ENCODE results near the gene SDE2.
"Not testable (repeated sequence)": the region's sequence is repeated elsewhere in the genome, so short reads cannot be mapped to it uniquely, and the experiment has no call there.

Gene SDE2

GRCh38 chr1:225975146-225975545 is 24.0 kb downstream of the SDE2 start:
- not testable (repeated sequence) for DNase-seq (ENCODE audit: low read depth)

- DNase-seq (ENCODE audit: low read depth): no peak
Observed at GRCh38 chr1:225974454-225974853, 24.7 kb downstream of the SDE2 start.

- no peak for DNase-seq (ENCODE audit: low read depth)
Observed at GRCh38 chr1:225973158-225973557, 26.0 kb downstream of the SDE2 start.

- DNase-seq (ENCODE audit: low read depth): no peak
Observed at GRCh38 chr1:225972344-225973152, 26.6 kb downstream of the SDE2 start.

GRCh38 chr1:225970592-225971157 is 28.5 kb downstream of the SDE2 start:
- not testable (repeated sequence) for DNase-seq (ENCODE audit: low read depth)

- not testable (repeated sequence) for DNase-seq (ENCODE audit: low read depth)
Observed at GRCh38 chr1:225969751-225970150, 29.4 kb downstream of the SDE2 start.

GRCh38 chr1:225965231-225965630 is 33.9 kb downstream of the SDE2 start:
- no peak for DNase-seq (ENCODE audit: low read depth)

- DNase-seq (ENCODE audit: low read depth): no peak
Observed at GRCh38 chr1:225963735-225964530, 35.2 kb downstream of the SDE2 start.

- no peak for DNase-seq (ENCODE audit: low read depth)
Observed at GRCh38 chr1:225962440-225962975, 36.6 kb downstream of the SDE2 start.

GRCh38 chr1:225961659-225962439 is 37.3 kb downstream of the SDE2 start:
- no peak for DNase-seq (ENCODE audit: low read depth)

- no peak for DNase-seq (ENCODE audit: low read depth)
Observed at GRCh38 chr1:225958041-225958440, 41.1 kb downstream of the SDE2 start.

- no peak for DNase-seq (ENCODE audit: low read depth)
Observed at GRCh38 chr1:225954753-225955152, 44.4 kb downstream of the SDE2 start.

GRCh38 chr1:225953315-225953714 is 45.8 kb downstream of the SDE2 start:
- DNase-seq (ENCODE audit: low read depth): no peak

GRCh38 chr1:225950905-225951497 is 48.1 kb downstream of the SDE2 start:
- DNase-seq (ENCODE audit: low read depth): no peak

GRCh38 chr1:225949041-225949440 is 50.1 kb downstream of the SDE2 start:
- DNase-seq (ENCODE audit: low read depth): no peak

- no peak for DNase-seq (ENCODE audit: low read depth)
Observed at GRCh38 chr1:225946803-225947202, 52.3 kb downstream of the SDE2 start.

- no peak for DNase-seq (ENCODE audit: low read depth)
Observed at GRCh38 chr1:225946082-225946620, 53.0 kb downstream of the SDE2 start.

- no peak for DNase-seq (ENCODE audit: low read depth)
Observed at GRCh38 chr1:225945564-225945963, 53.6 kb downstream of the SDE2 start.

GRCh38 chr1:225944951-225945350 is 54.2 kb downstream of the SDE2 start:
- DNase-seq (ENCODE audit: low read depth): no peak

GRCh38 chr1:225944387-225944786 is 54.8 kb downstream of the SDE2 start:
- no peak for DNase-seq (ENCODE audit: low read depth)

GRCh38 chr1:225943582-225943981 is 55.6 kb downstream of the SDE2 start:
- DNase-seq (ENCODE audit: low read depth): no peak

All from fibroblast of gingiva (primary cell).